Adrenal gland (tissue), 5 donors: ENCODE measurements around the gene PI4KB.

Experiments
- POLR2A ChIP-seq, 2 donors: fragments of 450-650 bp; IDR thresholded peaks; one replicate each; pipeline ENCODE4 v1.6.1; 2017; ENCODE audit warnings: antibody characterized with exemption in 2 of 2, mild to moderate bottlenecking in 2 of 2, moderate library complexity in 1 of 2
- TF ChIP-seq, protein P1 (sequence below), 6 experiments: fragments of 450-650 bp in 4 of 6; fragments of 200-600 bp in 2 of 6; sonication (generic) in 1 of 6; IDR thresholded peaks; 1 replicate in 5 of 6; 2 replicates in 1 of 6; pipeline versions ENCODE4 v1.5.1 to v1.8.0; 2016 to 2021; ENCODE audit warnings: antibody characterized with exemption in 6 of 6, mild to moderate bottlenecking in 2 of 6, moderate library complexity in 1 of 6
- donor health status: DM: no; HTN: no; CAD: no.

- TF ChIP-seq, protein P1, sequence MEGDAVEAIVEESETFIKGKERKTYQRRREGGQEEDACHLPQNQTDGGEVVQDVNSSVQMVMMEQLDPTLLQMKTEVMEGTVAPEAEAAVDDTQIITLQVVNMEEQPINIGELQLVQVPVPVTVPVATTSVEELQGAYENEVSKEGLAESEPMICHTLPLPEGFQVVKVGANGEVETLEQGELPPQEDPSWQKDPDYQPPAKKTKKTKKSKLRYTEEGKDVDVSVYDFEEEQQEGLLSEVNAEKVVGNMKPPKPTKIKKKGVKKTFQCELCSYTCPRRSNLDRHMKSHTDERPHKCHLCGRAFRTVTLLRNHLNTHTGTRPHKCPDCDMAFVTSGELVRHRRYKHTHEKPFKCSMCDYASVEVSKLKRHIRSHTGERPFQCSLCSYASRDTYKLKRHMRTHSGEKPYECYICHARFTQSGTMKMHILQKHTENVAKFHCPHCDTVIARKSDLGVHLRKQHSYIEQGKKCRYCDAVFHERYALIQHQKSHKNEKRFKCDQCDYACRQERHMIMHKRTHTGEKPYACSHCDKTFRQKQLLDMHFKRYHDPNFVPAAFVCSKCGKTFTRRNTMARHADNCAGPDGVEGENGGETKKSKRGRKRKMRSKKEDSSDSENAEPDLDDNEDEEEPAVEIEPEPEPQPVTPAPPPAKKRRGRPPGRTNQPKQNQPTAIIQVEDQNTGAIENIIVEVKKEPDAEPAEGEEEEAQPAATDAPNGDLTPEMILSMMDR (IDR thresholded peaks at IDR 0.05): no peak
- TF ChIP-seq POLR2A (IDR thresholded peaks at IDR 0.05): no peak
Observed at GRCh38 chr1:151356696-151357095, 29.5 kb upstream of the PI4KB start.
